Stromal cell of bone marrow (primary cell): ENCODE data around the gene RNF25.

Experiments used
- DNase-seq: peaks from one replicate; pipeline ENCODE4 v3.0.0-alpha.2; 2012; ENCODE audit warnings: low read depth

The RNF25 gene

DNA sequence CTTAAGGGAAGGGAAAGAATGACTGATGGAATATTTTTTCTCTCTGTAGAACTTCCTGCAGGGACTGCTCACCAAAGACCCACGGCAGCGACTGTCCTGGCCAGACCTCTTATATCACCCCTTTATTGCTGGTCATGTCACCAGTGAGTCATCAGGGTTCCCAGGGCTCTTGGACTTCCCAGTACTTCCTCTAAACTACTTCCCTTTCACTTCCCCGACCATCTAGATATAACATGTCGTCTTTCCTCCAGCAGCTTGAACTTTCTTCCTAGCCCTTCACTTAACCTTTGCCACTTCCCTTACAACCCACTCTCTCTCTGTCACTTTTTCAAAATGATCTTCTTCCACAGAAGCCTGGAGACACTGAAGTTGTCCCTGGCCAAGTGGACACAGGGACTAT, 7.3 kb upstream of the RNF25 start:
- no peak for DNase-seq

- no peak for DNase-seq
Observed at GRCh38 chr2:218671097-218671653, 627 bp downstream of the RNF25 start.

DNA sequence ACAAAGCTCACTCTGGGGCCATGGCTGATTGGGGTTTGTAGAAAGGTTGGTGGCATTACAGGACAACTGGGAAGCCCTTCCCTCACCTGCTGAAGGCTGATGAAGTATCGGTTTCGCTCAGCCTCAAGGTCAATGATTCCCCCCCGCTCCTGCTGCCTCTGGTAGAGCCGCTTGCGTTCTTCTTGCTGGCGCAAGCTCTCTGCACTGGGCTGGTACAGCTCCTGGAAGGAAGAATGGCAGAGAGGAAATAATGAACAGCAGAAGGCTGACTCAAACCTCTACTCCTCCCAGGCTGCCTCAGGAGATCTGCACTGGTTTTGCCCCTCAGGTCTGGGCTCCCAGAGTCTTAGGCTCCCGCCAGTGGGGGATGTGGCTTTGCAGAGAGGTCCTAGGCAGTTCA, 7.1 kb downstream of the RNF25 start:
- DNase-seq = no peak

DNA sequence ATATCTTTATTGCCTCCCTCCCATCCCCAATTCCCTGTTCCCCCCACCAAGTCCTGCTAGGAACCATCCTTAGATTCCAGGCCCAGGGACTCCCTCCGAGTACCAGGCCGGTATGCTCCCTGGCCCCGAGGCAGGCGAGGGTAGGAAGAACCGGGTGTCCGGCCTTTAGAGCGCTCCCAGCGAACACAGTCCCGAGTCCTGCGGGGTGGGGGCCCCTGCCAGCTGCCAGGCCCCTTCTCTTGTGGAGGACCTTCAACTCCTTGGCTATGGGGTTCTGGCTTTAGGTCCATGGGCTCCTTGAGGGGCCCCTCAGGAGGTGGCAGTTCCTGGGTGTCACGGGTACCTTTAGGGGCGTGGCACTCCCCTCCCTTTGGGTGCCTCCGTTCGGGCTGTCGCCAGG, 7.9 kb downstream of the RNF25 start:
- DNase-seq = no peak

GRCh38 chr2:218662827-218663226, 9.0 kb downstream of the RNF25 start:
- no peak for DNase-seq

GRCh38 chr2:218662377-218662776, 9.4 kb downstream of the RNF25 start:
- no peak for DNase-seq

DNA sequence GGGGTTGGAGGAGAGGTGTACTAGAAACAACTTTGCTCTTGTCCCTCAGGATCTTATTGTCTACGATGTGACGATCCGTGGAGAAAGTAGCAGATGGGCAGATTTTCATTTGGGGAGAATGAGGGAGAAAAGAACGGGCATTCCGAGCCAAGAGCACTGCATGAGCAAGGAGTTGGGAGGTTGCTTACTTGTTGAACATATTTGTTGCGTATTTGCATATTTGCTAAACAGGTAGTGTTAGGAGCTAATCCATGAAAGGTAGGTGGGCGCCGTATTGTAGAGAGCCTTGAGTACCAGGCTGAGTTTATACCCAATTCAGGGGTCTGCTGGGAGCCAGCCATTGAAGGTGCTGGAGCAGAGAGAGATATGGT, 11.8 kb downstream of the RNF25 start:
- DNase-seq = no peak

- peak; percentile 77 for DNase-seq
Observed at GRCh38 chr2:218659258-218659987, 12.4 kb downstream of the RNF25 start, which contains the start of the genes BCS1L and ZNF142. Gene BCS1L (plus strand): TSS chr2:218659683. CDS start chr2:218660988, 1,305 bp downstream. Gene ZNF142 (minus strand): TSS chr2:218659623. CDS start chr2:218656429, 3,194 bp downstream.

DNA sequence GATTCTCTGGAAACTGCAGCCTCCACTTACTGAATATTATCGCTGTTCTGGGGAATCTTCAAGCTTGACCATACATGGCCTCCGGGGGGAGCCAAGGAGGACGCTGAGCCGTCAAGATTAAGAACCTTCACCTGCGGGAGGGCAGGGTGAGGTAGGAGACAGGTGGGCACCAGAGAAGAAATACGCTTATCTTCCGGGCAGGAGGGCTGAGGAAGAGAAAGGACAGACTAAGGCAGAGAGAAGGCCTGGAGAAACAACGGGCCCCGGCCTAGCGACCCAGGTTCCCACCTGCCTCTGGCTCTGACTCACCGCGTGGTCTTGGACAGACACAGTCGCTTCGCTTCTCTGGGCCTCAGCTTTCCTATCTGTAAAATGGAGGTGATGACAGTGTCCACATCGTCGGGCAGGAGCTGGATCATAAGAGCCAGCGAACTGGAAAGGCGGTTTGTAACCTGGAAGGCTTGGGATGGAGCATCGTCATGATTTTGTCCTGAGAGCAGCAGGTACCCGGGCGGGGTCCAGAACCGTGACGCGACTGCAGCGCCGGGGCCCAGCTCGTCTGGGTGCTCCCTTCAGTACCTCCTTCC, 13.0 kb downstream of the RNF25 start:
- DNase-seq = no peak

DNA sequence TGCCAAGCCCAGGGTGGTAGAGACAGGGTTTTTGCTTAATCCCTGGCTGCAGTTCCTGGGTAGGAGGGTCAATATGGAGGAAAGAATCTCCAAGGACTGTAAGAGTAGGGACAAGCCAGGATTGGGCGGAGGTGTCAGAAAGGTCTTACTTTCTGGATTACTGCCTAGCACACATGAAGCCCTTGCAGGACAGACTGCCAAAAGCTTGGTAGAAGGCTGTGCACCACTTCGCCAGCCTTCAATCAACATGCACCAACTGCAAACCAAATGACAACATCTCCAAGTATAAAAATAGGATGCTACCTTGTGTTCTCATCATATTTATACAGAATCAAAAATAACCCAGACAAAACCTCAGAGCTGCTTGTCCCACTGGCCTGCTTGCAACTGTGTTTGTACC, 16.1 kb downstream of the RNF25 start:
- no peak for DNase-seq

GRCh38 chr2:218648787-218649100, 23.1 kb downstream of the RNF25 start:
- DNase-seq = no peak

DNA sequence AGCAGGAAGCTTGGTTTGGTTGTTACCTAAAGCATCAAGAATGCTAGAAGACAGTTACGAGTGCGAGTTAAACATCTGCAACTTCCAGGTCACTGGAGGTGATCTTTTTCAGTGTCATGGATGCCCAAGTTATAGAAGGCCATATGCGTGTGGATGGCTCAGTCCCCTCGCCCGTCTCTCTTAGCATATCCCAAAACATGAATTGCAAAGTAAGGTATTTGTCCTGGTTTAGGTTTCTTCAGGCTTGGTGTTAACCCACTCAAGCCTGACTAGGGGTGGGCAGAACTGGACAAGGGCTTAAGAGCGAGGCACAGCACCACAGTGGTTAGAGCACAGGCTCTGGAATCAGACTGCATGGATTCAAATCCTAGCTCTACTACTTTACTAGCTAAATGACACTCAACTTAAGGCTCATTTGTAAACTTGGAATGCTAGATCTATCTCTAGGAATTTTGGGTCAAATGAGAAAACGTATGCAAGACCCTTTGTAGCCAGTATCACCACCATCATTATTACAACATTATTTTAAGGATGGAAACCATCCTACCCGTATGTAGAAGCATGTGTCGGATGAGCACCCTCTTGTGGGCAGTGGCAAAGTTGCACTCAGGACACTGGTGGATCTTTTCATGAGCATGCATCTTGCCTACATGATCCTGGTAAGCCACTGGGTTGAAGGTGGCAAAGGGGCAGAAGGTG, 23.6 kb downstream of the RNF25 start:
- peak; percentile 38 for DNase-seq

GRCh38 chr2:218645126-218645525, 26.7 kb downstream of the RNF25 start:
- DNase-seq = peak; percentile 32

DNA sequence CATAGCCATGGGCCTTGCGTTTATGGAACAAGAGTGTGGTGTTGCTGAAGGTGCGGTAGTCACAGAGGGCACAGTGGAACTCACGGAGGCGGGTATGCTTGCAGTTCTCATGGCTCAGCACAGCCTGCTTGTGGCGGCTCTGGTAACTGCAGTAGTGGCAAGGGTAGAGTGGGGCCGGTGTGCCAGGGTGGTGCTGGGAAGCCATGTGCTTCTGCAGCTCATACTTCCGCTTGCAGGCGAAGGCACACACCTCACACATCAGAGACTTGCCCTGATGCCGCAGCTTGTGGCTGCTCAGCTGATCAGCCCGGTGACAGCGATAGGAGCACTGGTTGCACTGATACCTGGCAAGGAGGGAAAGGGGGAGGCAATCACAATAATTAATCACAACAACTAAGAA, 27.1 kb downstream of the RNF25 start:
- DNase-seq = no peak

- DNase-seq = no peak
Observed at GRCh38 chr2:218643751-218644310, 28.0 kb downstream of the RNF25 start.

- DNase-seq = no peak
Observed at GRCh38 chr2:218642786-218643185, 29.0 kb downstream of the RNF25 start.

DNA sequence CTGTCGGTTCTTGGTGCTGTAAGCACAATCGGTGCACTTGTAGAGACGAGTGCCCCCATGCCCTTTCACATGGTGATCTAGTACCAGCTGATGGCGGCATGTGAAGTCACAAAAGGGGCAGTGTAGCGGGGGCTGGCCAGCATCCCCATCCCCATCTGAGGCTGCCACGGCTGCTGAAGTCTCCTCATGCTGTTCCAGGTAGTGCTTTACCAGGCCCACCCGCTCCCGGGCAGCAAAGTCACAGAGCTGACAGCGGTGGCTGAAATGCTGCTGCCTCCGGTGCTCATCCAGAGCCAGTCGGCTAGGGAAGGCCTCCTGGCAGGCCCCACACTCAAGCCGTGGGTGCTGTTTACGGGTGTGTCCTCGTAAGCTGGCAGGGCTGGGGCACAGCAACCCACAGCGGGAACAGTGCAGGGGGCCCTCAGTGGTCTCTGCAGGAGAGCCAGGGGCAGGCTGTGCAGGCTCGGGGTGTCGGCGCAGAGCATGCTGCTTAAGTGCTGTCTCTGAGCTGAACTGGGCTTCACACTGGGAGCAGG, 29.6 kb downstream of the RNF25 start:
- no peak for DNase-seq

DNA sequence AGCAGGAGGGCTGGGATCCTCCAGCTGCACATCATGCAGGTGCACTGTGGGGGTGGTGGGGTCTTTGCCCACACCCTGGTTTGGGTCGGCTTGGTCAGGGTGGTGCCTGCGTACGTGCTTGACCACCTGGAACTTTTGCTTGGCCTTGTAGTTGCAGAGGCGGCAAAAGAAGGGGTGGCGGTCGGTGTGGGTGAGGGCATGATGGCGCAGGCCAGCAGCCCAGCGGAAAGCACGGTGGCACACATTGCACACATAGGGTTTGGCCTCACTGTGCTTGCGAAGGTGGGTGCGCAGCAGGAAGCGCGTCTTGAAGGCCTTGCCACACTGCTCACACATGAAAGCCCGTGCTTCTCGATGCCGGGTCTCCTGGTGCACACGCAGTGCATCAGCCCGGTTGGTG, 33.4 kb downstream of the RNF25 start:
- no peak for DNase-seq

DNA sequence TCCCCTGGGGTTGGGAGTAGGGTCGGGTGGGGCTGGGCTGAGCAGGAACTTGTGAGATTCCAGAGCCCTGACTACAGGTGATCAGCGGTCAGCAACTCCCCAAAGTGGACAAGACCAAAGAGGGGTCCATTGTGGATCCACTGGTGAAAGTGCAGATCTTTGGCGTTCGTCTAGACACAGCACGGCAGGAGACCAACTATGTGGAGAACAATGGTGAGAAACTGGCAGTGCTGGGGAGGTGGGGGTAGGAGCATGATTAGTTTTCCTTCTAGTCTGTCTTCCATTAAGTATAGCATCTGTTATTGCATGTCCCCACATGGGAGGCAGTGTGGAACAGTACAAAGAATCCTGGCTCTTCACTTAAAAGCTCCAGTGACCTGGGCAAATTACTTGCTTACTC, 36.1 kb downstream of the RNF25 start:
- no peak for DNase-seq

GRCh38 chr2:218631837-218632236, 40.0 kb downstream of the RNF25 start:
- no peak for DNase-seq

DNA sequence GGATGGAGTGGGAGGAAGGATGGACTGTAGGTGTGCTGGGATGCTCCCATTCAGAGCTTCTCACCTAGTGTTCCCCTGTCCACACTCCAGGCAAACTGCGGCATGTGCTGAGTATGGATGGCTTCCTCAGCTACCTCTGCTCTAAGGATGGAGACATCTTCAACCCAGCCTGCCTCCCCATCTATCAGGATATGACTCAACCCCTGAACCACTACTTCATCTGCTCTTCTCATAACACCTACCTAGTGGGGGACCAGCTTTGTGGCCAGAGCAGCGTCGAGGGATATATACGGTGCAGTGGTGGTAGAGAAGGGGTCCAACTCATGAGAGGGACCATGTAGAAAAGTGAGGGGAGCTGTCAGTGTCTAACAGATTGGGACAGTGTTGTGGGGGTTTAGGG, 43.9 kb downstream of the RNF25 start:
- DNase-seq = no peak

DNA sequence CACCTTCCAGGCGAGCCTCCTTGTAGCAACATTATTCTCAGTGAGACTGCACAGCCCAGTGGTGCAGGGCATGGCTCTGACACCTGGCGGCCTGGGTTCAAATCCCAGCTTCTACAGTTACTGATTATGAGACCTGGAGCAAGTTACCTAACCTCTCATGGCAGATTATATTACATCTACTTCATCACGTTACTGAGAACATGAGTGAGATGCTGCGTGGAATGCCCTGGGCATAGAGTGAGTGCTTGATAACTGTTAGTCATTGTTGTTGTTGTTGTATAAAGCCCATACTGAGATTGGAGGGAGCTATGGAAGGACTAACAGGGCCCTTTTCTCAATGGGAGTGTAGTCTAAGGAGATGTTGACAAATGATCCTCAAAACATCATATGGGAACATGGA, 45.4 kb downstream of the RNF25 start:
- no peak for DNase-seq

DNA sequence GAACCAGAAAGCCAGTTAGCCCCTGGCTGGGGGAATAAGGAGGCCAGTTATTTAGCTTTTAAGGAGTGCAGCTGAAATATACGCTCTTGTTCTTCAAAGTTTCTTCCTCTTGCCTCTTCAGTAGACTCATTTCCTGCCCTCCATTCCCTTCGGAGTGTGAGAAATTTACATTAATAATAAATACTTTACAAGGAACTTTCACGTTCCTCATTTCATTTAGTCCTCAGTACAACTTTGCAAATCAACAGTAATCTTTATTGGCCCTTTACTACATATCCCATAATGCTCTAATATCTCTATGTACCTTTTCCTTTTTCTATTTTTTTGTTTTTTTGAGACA, 48.5 kb downstream of the RNF25 start:
- no peak for DNase-seq
